ENCODE data around the gene MKLN1.

The MKLN1 gene

GRCh38 chr7:131521651-131522163, 194.0 kb downstream of the MKLN1 start:
- Histone ChIP-seq H3K27ac (no peak overlapping the region), H3K36me3 (replicated peaks) (no peaks in the 10 kb centered on the region), H3K27me3 (replicated peaks) (no peaks in the 10 kb centered on the region), H3K4me3 (ENCODE audit: low read depth, low read length) (no peak overlapping the region)
- no peak for DNase-seq
- TF ChIP-seq CTCF (IDR thresholded peaks at IDR 0.05; ENCODE audit: low read depth, low read length, missing control alignments) = no peak
- in situ Hi-C loops (cut with HindIII; ENCODE audit: low pct_ligation_motif_present, low sequenced_read_pairs) = no loop called here

- no peak overlapping the region for H3K27ac ChIP-seq
- no peaks in the 10 kb centered on the region for H3K27me3 ChIP-seq (replicated peaks)
- no peaks in the 10 kb centered on the region for H3K36me3 ChIP-seq (replicated peaks)
- no peak for TF ChIP-seq CTCF (IDR thresholded peaks at IDR 0.05; ENCODE audit: low read depth, low read length, missing control alignments)
- in situ Hi-C loops (cut with HindIII; ENCODE audit: low pct_ligation_motif_present, low sequenced_read_pairs) = no loop called here
- no peak overlapping the region for H3K4me3 ChIP-seq (ENCODE audit: low read depth, low read length)
- DNase-seq = no peak
Measured at GRCh38 chr7:131522325-131522930, 194.8 kb downstream of the MKLN1 start.

GRCh38 chr7:131524115-131524514, 196.4 kb downstream of the MKLN1 start:
- H3K36me3 ChIP-seq (replicated peaks) = no peaks in the 10 kb centered on the region
- H3K27ac ChIP-seq = no peak overlapping the region
- no peak for DNase-seq
- in situ Hi-C loops (cut with HindIII; ENCODE audit: low pct_ligation_motif_present, low sequenced_read_pairs) = no loop called here
- H3K27me3 ChIP-seq (replicated peaks) = no peaks in the 10 kb centered on the region
- TF ChIP-seq CTCF (IDR thresholded peaks at IDR 0.05; ENCODE audit: low read depth, low read length, missing control alignments) = no peak
- no peak overlapping the region for H3K4me3 ChIP-seq (ENCODE audit: low read depth, low read length)

GRCh38 chr7:131524703-131525102, 197.0 kb downstream of the MKLN1 start:
- Histone ChIP-seq H3K27me3 (replicated peaks) (no peaks in the 10 kb centered on the region), H3K27ac (no peak overlapping the region), H3K36me3 (replicated peaks) (no peaks in the 10 kb centered on the region), H3K4me3 (ENCODE audit: low read depth, low read length) (no peak overlapping the region)
- DNase-seq = no peak
- no peak for TF ChIP-seq CTCF (IDR thresholded peaks at IDR 0.05; ENCODE audit: low read depth, low read length, missing control alignments)
- in situ Hi-C loops (cut with HindIII; ENCODE audit: low pct_ligation_motif_present, low sequenced_read_pairs) = no loop called here

GRCh38 chr7:131525820-131526219, 198.1 kb downstream of the MKLN1 start:
- no peak for TF ChIP-seq CTCF (IDR thresholded peaks at IDR 0.05; ENCODE audit: low read depth, low read length, missing control alignments)
- no peak overlapping the region for H3K4me3 ChIP-seq (ENCODE audit: low read depth, low read length)
- no peaks in the 10 kb centered on the region for H3K36me3 ChIP-seq (replicated peaks)
- H3K27ac ChIP-seq = no peak overlapping the region
- DNase-seq = peak; percentile 28
- in situ Hi-C loops (cut with HindIII; ENCODE audit: low pct_ligation_motif_present, low sequenced_read_pairs) = no loop called here
- H3K27me3 ChIP-seq (replicated peaks) = no peaks in the 10 kb centered on the region

- Histone ChIP-seq H3K36me3 (replicated peaks) (no peaks in the 10 kb centered on the region), H3K27me3 (replicated peaks) (no peaks in the 10 kb centered on the region), H3K4me3 (ENCODE audit: low read depth, low read length) (no peak overlapping the region), H3K27ac (no peak overlapping the region)
- TF ChIP-seq CTCF (IDR thresholded peaks at IDR 0.05; ENCODE audit: low read depth, low read length, missing control alignments) = no peak
- in situ Hi-C loops (cut with HindIII; ENCODE audit: low pct_ligation_motif_present, low sequenced_read_pairs) = no loop called here
- no peak for DNase-seq
Measured at GRCh38 chr7:131527456-131527855, 199.8 kb downstream of the MKLN1 start.
